ENCODE data around the gene RPL36. TPM values are rescaled to one million over a fixed set of nuclear protein-coding genes. Genes with fewer than 3 reads are reported as not detected.

RPL36 gene
- total and polyA plus RNA-seq, 9 of the 15 experiments (the other 6 are each of a cell fraction or from before 2014, with no cell fraction given) = 350 to 3,412 (median 1,507) TPM

DNA sequence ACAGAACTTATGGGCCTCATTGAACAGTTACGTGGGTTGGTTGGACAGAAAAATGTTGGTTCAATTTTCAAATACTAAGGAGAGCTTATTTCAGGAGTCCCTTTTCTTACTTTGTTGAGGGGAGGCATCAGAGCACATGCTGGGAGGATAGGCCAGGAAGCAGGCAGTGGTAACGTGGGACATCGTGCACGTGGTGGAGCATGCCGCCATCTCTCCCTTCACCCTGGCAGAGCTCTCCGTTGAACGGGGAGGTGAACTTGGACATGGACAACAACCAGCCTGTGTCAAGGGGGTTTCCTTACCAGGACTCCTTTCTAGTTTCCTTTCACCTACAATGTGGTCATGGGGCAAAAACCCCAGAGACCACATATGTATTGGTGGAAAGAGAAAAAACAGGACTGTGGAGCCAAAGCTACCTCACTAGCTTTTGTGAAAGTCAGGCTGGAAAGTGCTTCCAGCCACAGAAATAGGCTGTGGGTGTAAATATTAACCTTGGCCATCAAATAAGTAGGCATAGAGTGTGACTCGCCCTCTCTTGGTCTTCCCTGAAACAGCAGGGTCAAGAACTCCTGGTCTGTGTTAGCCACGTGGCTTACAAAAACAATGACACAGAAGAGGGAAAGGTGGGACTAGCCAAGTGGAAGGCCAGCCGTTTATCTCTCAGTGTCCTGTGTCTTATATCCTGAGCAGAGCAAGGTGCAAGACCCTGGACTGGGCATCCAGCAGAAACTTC is 24.1 kb upstream of the RPL36 start:
- no peak overlapping the region for H3K4me3 ChIP-seq
- FAIRE-seq (peak; percentile 44), ATAC-seq (peak; percentile 52), DNase-seq (ENCODE audit: extremely low read depth in 1 of 4, low spot score in 3 of 4) (peak in 2 of 4 experiments; percentile 35 to 41)
- peaks cover 82% of the 10 kb centered on the region for H3K36me3 ChIP-seq (ENCODE audit: control insufficient read depth, insufficient read depth, low read length)
- no peak overlapping the region for H3K4me2 ChIP-seq (ENCODE audit: insufficient read depth, low read length)
- WGBS (ENCODE audit: insufficient coverage, low coverage, missing lambda C conversion rate) = 77% methylated on average over 10 of the region's 10 CpGs
- H3K9ac ChIP-seq (ENCODE audit: insufficient read depth in 1 of 2, low read depth in 2 of 2, low read length in 2 of 2) = no peak overlapping the region
- no peaks in the 10 kb centered on the region for H3K27me3 ChIP-seq (ENCODE audit: control insufficient read depth in 2 of 2, insufficient read depth in 2 of 2, low read length in 2 of 2)
- H3K9me3 ChIP-seq (replicated peaks; ENCODE audit: control insufficient read depth, insufficient read depth, low read depth, low read length) = no peaks in the 10 kb centered on the region
- intact Hi-C loops (cut with micrococcal nuclease) = no loop called here
- CTCF ChIA-PET (ENCODE audit: low intra/inter-chr PET ratio) = no interaction called here
- no peaks in the 10 kb centered on the region for H3K79me2 ChIP-seq (ENCODE audit: control insufficient read depth, insufficient read depth, low read length)
- H3K9me1 ChIP-seq (ENCODE audit: control insufficient read depth, insufficient read depth, low read length) = peaks cover 2% of the 10 kb centered on the region
- H2AFZ ChIP-seq (ENCODE audit: low read depth, low read length) = no peak overlapping the region
- POLR2A ChIA-PET = no interaction called here
- H3K4me1 ChIP-seq (replicated peaks in 1 of 2; ENCODE audit: control insufficient read depth in 2 of 2, insufficient read depth in 2 of 2, low read length in 2 of 2) = peaks cover 0 to 9% of the 10 kb centered on the region in 2 experiments; a peak in 2 of 5 replicates
- in situ Hi-C loops (cut with MboI) = no loop called here
- BruUV-seq (replicated peaks) = no TSS peak
- no peaks in the 10 kb centered on the region; the same call in 1 of the 2 replicates for H4K20me1 ChIP-seq (replicated peaks; ENCODE audit: control insufficient read depth, insufficient read depth, low read length)
- H3K27ac ChIP-seq (ENCODE audit: extremely low read depth, low read depth, low read length) = no peak overlapping the region
- TF ChIP-seq PTBP1 (IDR thresholded peaks at IDR 0.05; ENCODE audit: low read depth, low read length) (no peak), MXI1 (IDR thresholded peaks at IDR 0.05; ENCODE audit: low read depth, low read length) (no peak), NONO (IDR thresholded peaks at IDR 0.05; ENCODE audit: low read depth in 2 of 2, low read length in 1 of 2) (no peak), MYC (IDR thresholded peaks at IDR 0.05; ENCODE audit: low read depth, low read length) (0 out of 2 replicates have a peak, but pooled peaks have one; percentile 31), MYC (CRISPR knock-in tag; IDR thresholded peaks at IDR 0.05; ENCODE audit: borderline replicate concordance, low read depth) (no peak), RBBP5 (IDR thresholded peaks at IDR 0.05; ENCODE audit: borderline replicate concordance, insufficient read depth, low read length, poor library complexity, severe bottlenecking) (no peak), U2AF2 (optimal IDR thresholded peaks at IDR 0.05; ENCODE audit: low read depth, low read length) (no peak), ZBTB7A (IDR thresholded peaks at IDR 0.05; ENCODE audit: borderline replicate concordance, control insufficient read depth, low read depth, low read length) (no peak), DNMT1 (IDR thresholded peaks at IDR 0.05) (no peak), CHD2 (IDR thresholded peaks at IDR 0.05; ENCODE audit: low read depth, low read length) (no peak), SRSF9 (IDR thresholded peaks at IDR 0.05; ENCODE audit: borderline replicate concordance, low read depth, low read length) (no peak)
- TF ChIP-seq, protein P1, sequence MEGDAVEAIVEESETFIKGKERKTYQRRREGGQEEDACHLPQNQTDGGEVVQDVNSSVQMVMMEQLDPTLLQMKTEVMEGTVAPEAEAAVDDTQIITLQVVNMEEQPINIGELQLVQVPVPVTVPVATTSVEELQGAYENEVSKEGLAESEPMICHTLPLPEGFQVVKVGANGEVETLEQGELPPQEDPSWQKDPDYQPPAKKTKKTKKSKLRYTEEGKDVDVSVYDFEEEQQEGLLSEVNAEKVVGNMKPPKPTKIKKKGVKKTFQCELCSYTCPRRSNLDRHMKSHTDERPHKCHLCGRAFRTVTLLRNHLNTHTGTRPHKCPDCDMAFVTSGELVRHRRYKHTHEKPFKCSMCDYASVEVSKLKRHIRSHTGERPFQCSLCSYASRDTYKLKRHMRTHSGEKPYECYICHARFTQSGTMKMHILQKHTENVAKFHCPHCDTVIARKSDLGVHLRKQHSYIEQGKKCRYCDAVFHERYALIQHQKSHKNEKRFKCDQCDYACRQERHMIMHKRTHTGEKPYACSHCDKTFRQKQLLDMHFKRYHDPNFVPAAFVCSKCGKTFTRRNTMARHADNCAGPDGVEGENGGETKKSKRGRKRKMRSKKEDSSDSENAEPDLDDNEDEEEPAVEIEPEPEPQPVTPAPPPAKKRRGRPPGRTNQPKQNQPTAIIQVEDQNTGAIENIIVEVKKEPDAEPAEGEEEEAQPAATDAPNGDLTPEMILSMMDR (IDR thresholded peaks at IDR 0.05 in 2 of 3, conservative IDR thresholded peaks at IDR 0.05 in 1 of 3; ENCODE audit: insufficient read depth in 2 of 3, low read depth in 1 of 3, low read length in 3 of 3) = peak in 2 of 3 experiments; percentile 23 to 25; a peak in 1 of 6 replicates
- TF ChIP-seq, protein P2, sequence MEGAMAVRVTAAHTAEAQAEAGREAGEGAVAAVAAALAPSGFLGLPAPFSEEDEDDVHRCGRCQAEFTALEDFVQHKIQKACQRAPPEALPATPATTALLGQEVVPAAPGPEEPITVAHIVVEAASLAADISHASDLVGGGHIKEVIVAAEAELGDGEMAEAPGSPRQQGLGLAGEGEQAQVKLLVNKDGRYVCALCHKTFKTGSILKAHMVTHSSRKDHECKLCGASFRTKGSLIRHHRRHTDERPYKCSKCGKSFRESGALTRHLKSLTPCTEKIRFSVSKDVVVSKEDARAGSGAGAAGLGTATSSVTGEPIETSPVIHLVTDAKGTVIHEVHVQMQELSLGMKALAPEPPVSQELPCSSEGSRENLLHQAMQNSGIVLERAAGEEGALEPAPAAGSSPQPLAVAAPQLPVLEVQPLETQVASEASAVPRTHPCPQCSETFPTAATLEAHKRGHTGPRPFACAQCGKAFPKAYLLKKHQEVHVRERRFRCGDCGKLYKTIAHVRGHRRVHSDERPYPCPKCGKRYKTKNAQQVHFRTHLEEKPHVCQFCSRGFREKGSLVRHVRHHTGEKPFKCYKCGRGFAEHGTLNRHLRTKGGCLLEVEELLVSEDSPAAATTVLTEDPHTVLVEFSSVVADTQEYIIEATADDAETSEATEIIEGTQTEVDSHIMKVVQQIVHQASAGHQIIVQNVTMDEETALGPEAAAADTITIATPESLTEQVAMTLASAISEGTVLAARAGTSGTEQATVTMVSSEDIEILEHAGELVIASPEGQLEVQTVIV (CRISPR knock-in tag; IDR thresholded peaks at IDR 0.05; ENCODE audit: borderline replicate concordance) = no peak
- TF ChIP-seq, protein P3, sequence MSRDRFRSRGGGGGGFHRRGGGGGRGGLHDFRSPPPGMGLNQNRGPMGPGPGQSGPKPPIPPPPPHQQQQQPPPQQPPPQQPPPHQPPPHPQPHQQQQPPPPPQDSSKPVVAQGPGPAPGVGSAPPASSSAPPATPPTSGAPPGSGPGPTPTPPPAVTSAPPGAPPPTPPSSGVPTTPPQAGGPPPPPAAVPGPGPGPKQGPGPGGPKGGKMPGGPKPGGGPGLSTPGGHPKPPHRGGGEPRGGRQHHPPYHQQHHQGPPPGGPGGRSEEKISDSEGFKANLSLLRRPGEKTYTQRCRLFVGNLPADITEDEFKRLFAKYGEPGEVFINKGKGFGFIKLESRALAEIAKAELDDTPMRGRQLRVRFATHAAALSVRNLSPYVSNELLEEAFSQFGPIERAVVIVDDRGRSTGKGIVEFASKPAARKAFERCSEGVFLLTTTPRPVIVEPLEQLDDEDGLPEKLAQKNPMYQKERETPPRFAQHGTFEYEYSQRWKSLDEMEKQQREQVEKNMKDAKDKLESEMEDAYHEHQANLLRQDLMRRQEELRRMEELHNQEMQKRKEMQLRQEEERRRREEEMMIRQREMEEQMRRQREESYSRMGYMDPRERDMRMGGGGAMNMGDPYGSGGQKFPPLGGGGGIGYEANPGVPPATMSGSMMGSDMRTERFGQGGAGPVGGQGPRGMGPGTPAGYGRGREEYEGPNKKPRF (IDR thresholded peaks at IDR 0.05; ENCODE audit: low read depth, low read length) = no peak

All from K562 (cell line).